Natural killer cell (primary cell): ENCODE measurements around the gene ATXN7L2. TPM values are rescaled to one million over a fixed set of nuclear protein-coding genes. Genes with fewer than 3 reads are reported as not detected.
A peak's percentile ranks its signal among the peaks of the same experiment; 100 is the strongest.

Source experiments
- ATAC-seq, 3 donors: fragments of 150-1000 bp in 2 of 3; fragments of 200-7000 bp in 1 of 3; cut with Tn5 transposase; 1 replicate in 1 of 3; 2 replicates in 2 of 3; pipeline ENCODE4 v1.10.0; 2021; ENCODE audit warnings: mild to moderate bottlenecking in 2 of 3, moderate library complexity in 2 of 3
- DNase-seq, 2 donors: peaks; one replicate each; pipeline versions ENCODE4 v3.0.0 to v3.0.0-alpha.2; 2013 to 2021; ENCODE audit warnings: mixed read lengths in 1 of 2
- H3K27ac ChIP-seq: one replicate; pipeline ENCODE4 v1.5.1; 2013; ENCODE audit warnings: mild to moderate bottlenecking, low read length
- H3K27me3 ChIP-seq: one replicate; pipeline ENCODE4 v1.6.1; 2013; ENCODE audit warnings: low read length; ENCODE audit not compliant: control insufficient read depth, insufficient read depth
- H3K36me3 ChIP-seq: one replicate; pipeline ENCODE4 v1.6.1; 2013; ENCODE audit warnings: low read length; ENCODE audit not compliant: control insufficient read depth, insufficient read depth
- H3K4me1 ChIP-seq: one replicate; pipeline ENCODE4 v1.6.1; 2013; ENCODE audit warnings: low read length; ENCODE audit not compliant: control insufficient read depth, insufficient read depth
- H3K4me3 ChIP-seq: one replicate; pipeline ENCODE4 v1.5.1; 2013; ENCODE audit warnings: low read length
- H3K9me3 ChIP-seq: one replicate; pipeline ENCODE4 v1.6.1; 2013; ENCODE audit warnings: low read length; ENCODE audit not compliant: control insufficient read depth, insufficient read depth
- H3K27ac Mint-ChIP-seq, 2 donors: one replicate each; pipeline ENCODE4 v1.8.0; 2022; ENCODE audit warnings: mild to moderate bottlenecking in 2 of 2, mixed read lengths in 2 of 2, moderate library complexity in 1 of 2
- H3K27me3 Mint-ChIP-seq, 2 donors: one replicate each; pipeline ENCODE4 v1.8.0; 2022; ENCODE audit warnings: low read depth in 2 of 2, mixed read lengths in 2 of 2
- H3K36me3 Mint-ChIP-seq: one replicate; pipeline ENCODE4 v1.8.0; 2022; ENCODE audit warnings: mixed read lengths
- H3K4me1 Mint-ChIP-seq, 2 donors: one replicate each; pipeline ENCODE4 v1.8.0; 2022; ENCODE audit warnings: mixed read lengths in 2 of 2
- H3K4me3 Mint-ChIP-seq: one replicate; pipeline ENCODE4 v1.8.0; 2022; ENCODE audit warnings: mild to moderate bottlenecking, moderate library complexity, mixed read lengths
- H3K9me3 Mint-ChIP-seq, 2 donors: one replicate each; pipeline ENCODE4 v1.8.0; 2022; ENCODE audit warnings: mixed read lengths in 2 of 2
- CTCF ChIP-seq: fragments of 200-600 bp; IDR thresholded peaks from one replicate; pipeline ENCODE4 v1.8.0; 2022; ENCODE audit warnings: antibody characterized with exemption
- WGBS: methylation state at CpG from one replicate; pipeline ENCODE4 v1.1.7; 2013; ENCODE audit warnings: missing lambda C conversion rate; ENCODE audit not compliant: insufficient coverage; 5-methylcytosine and 5-hydroxymethylcytosine counted together
- intact Hi-C: fragments of 100-400 bp; cut with micrococcal nuclease; formaldehyde crosslinking; loops from one replicate; pipeline ENCODE4 v1.14.2; 2022
- total RNA-seq, 4 donors: library from RNA; stranded (reverse); fragments of 120-200 nt in 1 of 4; gene quantifications; one replicate each; pipeline versions ENCODE4 v1.2.3 to v1.2.4, GENCODE V29; 2013 to 2022

The ATXN7L2 gene
- total RNA-seq, 3 donors from 2014 or later (not counting 1 experiment from before 2014, with no cell fraction given), result 16.4 to 18.5 (median 18.3) TPM

GRCh38 chr1:109492779-109493178 lies 9.1 kb downstream of the ATXN7L2 start:
- no peak overlapping the region for H3K4me3 ChIP-seq
- peak overlapping the region; percentile 17 for H3K4me3 Mint-ChIP-seq
- no peak overlapping the region for H3K27ac ChIP-seq
- H3K27ac Mint-ChIP-seq, result no peak overlapping the region
- peaks cover 44% of the 10 kb centered on the region for H3K4me1 ChIP-seq
- peaks cover 23% of the 10 kb centered on the region for H3K36me3 ChIP-seq
- no peaks in the 10 kb centered on the region for H3K9me3 ChIP-seq
- DNase-seq, result no peak
- no peaks in the 10 kb centered on the region for H3K27me3 Mint-ChIP-seq
- H3K36me3 Mint-ChIP-seq, result peaks cover 8% of the 10 kb centered on the region
- WGBS, result 83% methylated on average over 4 of the region's 4 CpGs
- peaks cover 13 to 34% of the 10 kb centered on the region in 2 donors for H3K4me1 Mint-ChIP-seq
- TF ChIP-seq CTCF, result no peak
- intact Hi-C loops, result loop anchor here (5.0 kb wide), 1 partner anchor 230 kb away; no protein-coding TSS in a partner anchor
- no peak for ATAC-seq
- no peaks in the 10 kb centered on the region for H3K27me3 ChIP-seq
- H3K9me3 Mint-ChIP-seq, result no peaks in the 10 kb centered on the region

GRCh38 chr1:109493227-109493626 lies 9.5 kb downstream of the ATXN7L2 start:
- Mint-ChIP-seq H3K36me3 (peaks cover 8% of the 10 kb centered on the region), H3K4me3 (peak overlapping the region; percentile 93), H3K9me3 (no peaks in the 10 kb centered on the region), H3K4me1 (peaks cover 13 to 34% of the 10 kb centered on the region in 2 donors), H3K27ac (peak overlapping the region in 1 of 2 donors; percentile 76), H3K27me3 (no peaks in the 10 kb centered on the region)
- peaks cover 48% of the 10 kb centered on the region for H3K4me1 ChIP-seq
- no peaks in the 10 kb centered on the region for H3K27me3 ChIP-seq
- peaks cover 28% of the 10 kb centered on the region for H3K36me3 ChIP-seq
- intact Hi-C loops, result loop anchor here (5.0 kb wide), 1 partner anchor 231 kb away; no protein-coding TSS in a partner anchor
- 81% methylated on average over 4 of the region's 4 CpGs for WGBS
- DNase-seq, result no peak
- no peak for TF ChIP-seq CTCF
- no peak overlapping the region for H3K4me3 ChIP-seq
- no peak overlapping the region for H3K27ac ChIP-seq
- H3K9me3 ChIP-seq, result no peaks in the 10 kb centered on the region
- ATAC-seq, result no peak

- Histone ChIP-seq H3K9me3 (no peaks in the 10 kb centered on the region), H3K4me3 (peak within 1 kb of the TSS; percentile 99), H3K36me3 (peaks cover 31% of the 10 kb centered on the region), H3K27me3 (no peaks in the 10 kb centered on the region), H3K4me1 (peaks cover 54% of the 10 kb centered on the region), H3K27ac (peak within 1 kb of the TSS; percentile 65)
- Mint-ChIP-seq H3K9me3 (no peaks in the 10 kb centered on the region), H3K4me3 (peak within 1 kb of the TSS; percentile 93), H3K4me1 (peaks cover 13 to 35% of the 10 kb centered on the region in 2 donors), H3K27me3 (no peaks in the 10 kb centered on the region), H3K27ac (peak within 1 kb of the TSS; percentile 76 to 93), H3K36me3 (peaks cover 8% of the 10 kb centered on the region)
- WGBS, result under 1% methylated on average over 44 of the region's 44 CpGs
- peak; percentile 91 for TF ChIP-seq CTCF
- intact Hi-C loops, result loop anchor here (1.0 to 5.0 kb wide), 3 partner anchors 11 to 232 kb away; partner anchors contain the start of gene ATXN7L2
- DNase-seq (peak; percentile 87 to 94), ATAC-seq (peak; percentile 92 to 98 (median 93))
These were observed 10.3 kb downstream of the ATXN7L2 start, which contains the start of gene CYB561D1 for GRCh38 chr1:109493805-109494539. TSS of gene CYB561D1 (plus strand) at chr1:109494094. CDS start at chr1:109494140, 46 bp downstream.
